ENCODE measurements around the gene DUX4. TPM values are rescaled to one million over a fixed set of nuclear protein-coding genes. Genes with fewer than 3 reads are reported as not detected.

The DUX4 gene
- not detected in 2 replicates for total RNA-seq

GRCh38 chr4:190173428-190173827, at the start of gene DUX4:
Gene DUX4, plus strand, starts transcription at chr4:190173774. Its CDS starts 0 bp downstream, at chr4:190173774.

Other genes with a start within 250 kb of the DUX4 start
- 20.4 and 36.8 TPM in 2 replicates for gene FRG1, start 232.9 kb upstream of the DUX4 start, total RNA-seq
- not detected in 2 replicates for gene FRG2, start 146.5 kb upstream of the DUX4 start, total RNA-seq
- gene DBET, start 109.3 kb upstream of the DUX4 start, total RNA-seq = not detected in 2 replicates